Liver (tissue), 3 donors: ENCODE results near the gene MICALL1.
"Not testable (repeated sequence)": the region's sequence is repeated elsewhere in the genome, so short reads cannot be mapped to it uniquely, and the experiment has no call there.

Experiments
- CTCF ChIP-seq: fragments of 150-350 bp; IDR thresholded peaks from 2 replicates; pipeline ENCODE4 v1.5.1; 2017; ENCODE audit warnings: improper control_type of control experiment, low read depth, low read length; ENCODE audit not compliant: missing input control
- EGR1 ChIP-seq, 2 donors: IDR thresholded peaks; 2 replicates each; pipeline ENCODE4 v1.6.1; 2016 to 2018; ENCODE audit warnings: antibody characterized with exemption in 2 of 2, low read depth in 2 of 2
- FOXA1 ChIP-seq: IDR thresholded peaks from 2 replicates; pipeline ENCODE4 v1.6.1; 2016; ENCODE audit warnings: antibody characterized with exemption
- GABPA ChIP-seq, 2 donors: IDR thresholded peaks in 1 of 2; conservative IDR thresholded peaks in 1 of 2; 2 replicates each; pipeline ENCODE4 v1.6.1; 2016; ENCODE audit warnings: antibody characterized with exemption in 2 of 2, mild to moderate bottlenecking in 1 of 2, moderate library complexity in 1 of 2
- HNF4G ChIP-seq: IDR thresholded peaks from 2 replicates; pipeline ENCODE4 v1.6.1; 2016; ENCODE audit warnings: antibody characterized with exemption
- JUND ChIP-seq, 2 donors: IDR thresholded peaks; 2 replicates each; pipeline ENCODE4 v1.6.1; 2016; ENCODE audit warnings: antibody characterized with exemption in 2 of 2
- MAX ChIP-seq: IDR thresholded peaks from 2 replicates; pipeline ENCODE4 v1.6.1; 2016; ENCODE audit warnings: antibody characterized with exemption
- RAD21 ChIP-seq, 2 donors: IDR thresholded peaks; 2 replicates each; pipeline ENCODE4 v1.6.1; 2016; ENCODE audit warnings: antibody characterized with exemption in 2 of 2, mild to moderate bottlenecking in 2 of 2
- SP1 ChIP-seq: IDR thresholded peaks from 2 replicates; pipeline ENCODE4 v1.6.1; 2018; ENCODE audit warnings: antibody characterized with exemption, mild to moderate bottlenecking
- TAF1 ChIP-seq: conservative IDR thresholded peaks from 2 replicates; pipeline ENCODE4 v1.6.1; 2016; ENCODE audit warnings: antibody characterized with exemption, mild to moderate bottlenecking
- YY1 ChIP-seq: IDR thresholded peaks from 2 replicates; pipeline ENCODE4 v1.6.1; 2016; ENCODE audit warnings: antibody characterized with exemption, mild to moderate bottlenecking
- TF ChIP-seq, protein P1 (sequence below): IDR thresholded peaks from 2 replicates; pipeline ENCODE4 v1.6.1; 2016; ENCODE audit warnings: antibody characterized with exemption, mild to moderate bottlenecking
- TF ChIP-seq, protein P2 (sequence below): IDR thresholded peaks from 2 replicates; pipeline ENCODE4 v1.6.1; 2016; ENCODE audit warnings: antibody characterized with exemption
- TF ChIP-seq, protein P3 (sequence below): IDR thresholded peaks from 2 replicates; pipeline ENCODE4 v1.6.1; 2016; ENCODE audit warnings: antibody characterized with exemption
- donor health status: healthy.
- donor health status: healthy.

DNA sequence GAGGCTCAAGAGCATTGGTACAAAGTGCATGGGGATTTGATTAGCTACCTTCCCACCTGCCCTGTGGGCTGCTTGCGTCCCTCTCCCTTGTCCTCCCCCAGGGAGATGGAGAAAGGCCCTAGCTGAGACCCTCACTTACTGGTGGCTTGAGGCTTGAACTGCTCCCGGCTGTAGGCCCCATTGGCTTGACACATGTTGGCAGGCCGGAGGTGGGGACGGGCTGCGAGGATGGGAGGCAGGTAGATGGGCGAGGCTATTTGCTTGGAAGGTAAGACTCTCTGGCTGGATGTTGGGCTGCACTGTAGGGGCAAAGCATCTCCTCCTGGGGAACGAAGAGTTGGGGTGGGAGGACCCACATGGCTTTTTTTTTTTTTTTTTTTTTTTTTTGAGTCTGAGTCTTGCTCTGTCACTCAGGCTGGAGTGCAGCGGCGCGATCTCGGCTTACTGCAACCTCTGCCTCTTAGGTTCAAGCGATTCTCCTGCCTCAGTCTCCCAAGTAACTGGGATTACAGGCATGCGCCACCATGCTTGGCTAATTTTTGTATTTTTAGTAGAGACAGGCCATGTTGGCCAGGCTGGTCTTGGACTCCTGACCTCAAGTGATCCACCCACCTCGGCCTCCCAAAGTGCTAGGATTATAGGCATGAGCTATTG is 41.2 kb downstream of the MICALL1 start:
- TF ChIP-seq CTCF; TAF1; EGR1 (IDR thresholded peaks at IDR 0.05; ENCODE audit: low read depth in 2 of 2); MAX; JUND (IDR thresholded peaks at IDR 0.05); HNF4G; YY1; RAD21 (IDR thresholded peaks at IDR 0.05); SP1; GABPA (IDR thresholded peaks at IDR 0.05 in 1 of 2, conservative IDR thresholded peaks at IDR 0.05 in 1 of 2); FOXA1: not testable (repeated sequence)
- TF ChIP-seq, protein P1, sequence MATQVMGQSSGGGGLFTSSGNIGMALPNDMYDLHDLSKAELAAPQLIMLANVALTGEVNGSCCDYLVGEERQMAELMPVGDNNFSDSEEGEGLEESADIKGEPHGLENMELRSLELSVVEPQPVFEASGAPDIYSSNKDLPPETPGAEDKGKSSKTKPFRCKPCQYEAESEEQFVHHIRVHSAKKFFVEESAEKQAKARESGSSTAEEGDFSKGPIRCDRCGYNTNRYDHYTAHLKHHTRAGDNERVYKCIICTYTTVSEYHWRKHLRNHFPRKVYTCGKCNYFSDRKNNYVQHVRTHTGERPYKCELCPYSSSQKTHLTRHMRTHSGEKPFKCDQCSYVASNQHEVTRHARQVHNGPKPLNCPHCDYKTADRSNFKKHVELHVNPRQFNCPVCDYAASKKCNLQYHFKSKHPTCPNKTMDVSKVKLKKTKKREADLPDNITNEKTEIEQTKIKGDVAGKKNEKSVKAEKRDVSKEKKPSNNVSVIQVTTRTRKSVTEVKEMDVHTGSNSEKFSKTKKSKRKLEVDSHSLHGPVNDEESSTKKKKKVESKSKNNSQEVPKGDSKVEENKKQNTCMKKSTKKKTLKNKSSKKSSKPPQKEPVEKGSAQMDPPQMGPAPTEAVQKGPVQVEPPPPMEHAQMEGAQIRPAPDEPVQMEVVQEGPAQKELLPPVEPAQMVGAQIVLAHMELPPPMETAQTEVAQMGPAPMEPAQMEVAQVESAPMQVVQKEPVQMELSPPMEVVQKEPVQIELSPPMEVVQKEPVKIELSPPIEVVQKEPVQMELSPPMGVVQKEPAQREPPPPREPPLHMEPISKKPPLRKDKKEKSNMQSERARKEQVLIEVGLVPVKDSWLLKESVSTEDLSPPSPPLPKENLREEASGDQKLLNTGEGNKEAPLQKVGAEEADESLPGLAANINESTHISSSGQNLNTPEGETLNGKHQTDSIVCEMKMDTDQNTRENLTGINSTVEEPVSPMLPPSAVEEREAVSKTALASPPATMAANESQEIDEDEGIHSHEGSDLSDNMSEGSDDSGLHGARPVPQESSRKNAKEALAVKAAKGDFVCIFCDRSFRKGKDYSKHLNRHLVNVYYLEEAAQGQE, result not testable (repeated sequence)
- TF ChIP-seq, protein P2, sequence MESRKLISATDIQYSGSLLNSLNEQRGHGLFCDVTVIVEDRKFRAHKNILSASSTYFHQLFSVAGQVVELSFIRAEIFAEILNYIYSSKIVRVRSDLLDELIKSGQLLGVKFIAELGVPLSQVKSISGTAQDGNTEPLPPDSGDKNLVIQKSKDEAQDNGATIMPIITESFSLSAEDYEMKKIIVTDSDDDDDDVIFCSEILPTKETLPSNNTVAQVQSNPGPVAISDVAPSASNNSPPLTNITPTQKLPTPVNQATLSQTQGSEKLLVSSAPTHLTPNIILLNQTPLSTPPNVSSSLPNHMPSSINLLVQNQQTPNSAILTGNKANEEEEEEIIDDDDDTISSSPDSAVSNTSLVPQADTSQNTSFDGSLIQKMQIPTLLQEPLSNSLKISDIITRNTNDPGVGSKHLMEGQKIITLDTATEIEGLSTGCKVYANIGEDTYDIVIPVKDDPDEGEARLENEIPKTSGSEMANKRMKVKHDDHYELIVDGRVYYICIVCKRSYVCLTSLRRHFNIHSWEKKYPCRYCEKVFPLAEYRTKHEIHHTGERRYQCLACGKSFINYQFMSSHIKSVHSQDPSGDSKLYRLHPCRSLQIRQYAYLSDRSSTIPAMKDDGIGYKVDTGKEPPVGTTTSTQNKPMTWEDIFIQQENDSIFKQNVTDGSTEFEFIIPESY, result not testable (repeated sequence)
- TF ChIP-seq, protein P3, sequence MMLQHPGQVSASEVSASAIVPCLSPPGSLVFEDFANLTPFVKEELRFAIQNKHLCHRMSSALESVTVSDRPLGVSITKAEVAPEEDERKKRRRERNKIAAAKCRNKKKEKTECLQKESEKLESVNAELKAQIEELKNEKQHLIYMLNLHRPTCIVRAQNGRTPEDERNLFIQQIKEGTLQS, result not testable (repeated sequence)
